Mesothelial cell of epicardium (in vitro differentiated cells): ENCODE measurements around the gene ZNF831. TPM values are rescaled to one million over a fixed set of nuclear protein-coding genes. Genes with fewer than 3 reads are reported as not detected.
A peak's percentile ranks its signal among the peaks of the same experiment; 100 is the strongest.

Experiments used
- DNase-seq, 2 experiments: peaks; one replicate each; pipeline ENCODE4 v3.0.0; 2021; ENCODE audit warnings: low spot score in 2 of 2; ENCODE audit not compliant: unreplicated experiment in 2 of 2
- H3K27ac Mint-ChIP-seq: 2 replicates; pipeline ENCODE4 v1.8.0; 2021; ENCODE audit warnings: mixed read lengths
- H3K27me3 Mint-ChIP-seq: 2 replicates; pipeline ENCODE4 v1.8.0; 2021; ENCODE audit warnings: low read depth, mixed read lengths
- H3K36me3 Mint-ChIP-seq: 2 replicates; pipeline ENCODE4 v1.8.0; 2021; ENCODE audit warnings: mixed read lengths
- H3K4me1 Mint-ChIP-seq: 2 replicates; pipeline ENCODE4 v1.8.0; 2021; ENCODE audit warnings: mixed read lengths
- H3K4me3 Mint-ChIP-seq: 2 replicates; pipeline ENCODE4 v1.8.0; 2021; ENCODE audit warnings: mild to moderate bottlenecking, moderate library complexity, mixed read lengths
- H3K9me3 Mint-ChIP-seq: 2 replicates; pipeline ENCODE4 v1.8.0; 2021; ENCODE audit warnings: mixed read lengths
- CTCF ChIP-seq: fragments of 200-600 bp; sonication (generic); IDR thresholded peaks from one replicate; pipeline ENCODE4 v1.5.0; 2021; ENCODE audit warnings: antibody characterized with exemption; ENCODE audit not compliant: unreplicated experiment
- total RNA-seq: library from RNA; stranded (reverse); gene quantifications from 3 replicates; pipeline ENCODE4 v1.2.1, GENCODE V29; 2021

Gene ZNF831
- total RNA-seq, 1 donor from 2014 or later: 0.02 TPM

GRCh38 chr20:59224236-59224635 is 60.6 kb downstream of the ZNF831 start:
- TF ChIP-seq CTCF: no peak
- peaks cover 6% of the 10 kb centered on the region for H3K9me3 Mint-ChIP-seq
- peaks cover 49% of the 10 kb centered on the region for H3K27me3 Mint-ChIP-seq
- H3K27ac Mint-ChIP-seq: no peak overlapping the region
- no peak overlapping the region for H3K4me3 Mint-ChIP-seq
- H3K4me1 Mint-ChIP-seq: peaks cover 42% of the 10 kb centered on the region
- no peaks in the 10 kb centered on the region for H3K36me3 Mint-ChIP-seq
- DNase-seq: no peak

- Mint-ChIP-seq H3K27me3 (peaks cover 54% of the 10 kb centered on the region), H3K36me3 (no peaks in the 10 kb centered on the region), H3K4me3 (no peak overlapping the region), H3K4me1 (peaks cover 21% of the 10 kb centered on the region), H3K27ac (no peak overlapping the region), H3K9me3 (peaks cover 6% of the 10 kb centered on the region)
- TF ChIP-seq CTCF: no peak
- no peak for DNase-seq
These were observed 66.8 kb downstream of the ZNF831 start for GRCh38 chr20:59230385-59230784.

- Mint-ChIP-seq H3K4me3 (peak overlapping the region; percentile 44), H3K9me3 (peaks cover 6% of the 10 kb centered on the region), H3K27ac (peak overlapping the region; percentile 86), H3K27me3 (peaks cover 50% of the 10 kb centered on the region), H3K36me3 (no peaks in the 10 kb centered on the region), H3K4me1 (peaks cover 19% of the 10 kb centered on the region)
- TF ChIP-seq CTCF: no peak
- no peak for DNase-seq
These were observed 67.6 kb downstream of the ZNF831 start for GRCh38 chr20:59231124-59231804.

- Mint-ChIP-seq H3K9me3 (peaks cover 6% of the 10 kb centered on the region), H3K36me3 (no peaks in the 10 kb centered on the region), H3K4me1 (peaks cover 19% of the 10 kb centered on the region), H3K4me3 (no peak overlapping the region), H3K27me3 (peaks cover 39% of the 10 kb centered on the region), H3K27ac (no peak overlapping the region)
- TF ChIP-seq CTCF: no peak
- no peak for DNase-seq
These were observed 69.0 kb downstream of the ZNF831 start for GRCh38 chr20:59232618-59233017.

GRCh38 chr20:59235226-59235625 is 71.6 kb downstream of the ZNF831 start:
- H3K4me1 Mint-ChIP-seq: peaks cover 23% of the 10 kb centered on the region
- H3K9me3 Mint-ChIP-seq: no peaks in the 10 kb centered on the region
- no peaks in the 10 kb centered on the region for H3K36me3 Mint-ChIP-seq
- no peak for DNase-seq
- no peak overlapping the region for H3K27ac Mint-ChIP-seq
- H3K4me3 Mint-ChIP-seq: no peak overlapping the region
- peaks cover 39% of the 10 kb centered on the region for H3K27me3 Mint-ChIP-seq
- no peak for TF ChIP-seq CTCF

GRCh38 chr20:59240006-59240405 is 76.4 kb downstream of the ZNF831 start:
- H3K27ac Mint-ChIP-seq: peak overlapping the region; percentile 53
- no peaks in the 10 kb centered on the region for H3K9me3 Mint-ChIP-seq
- H3K27me3 Mint-ChIP-seq: peaks cover 20% of the 10 kb centered on the region
- no peak for DNase-seq
- peaks cover 22% of the 10 kb centered on the region for H3K4me1 Mint-ChIP-seq
- TF ChIP-seq CTCF: no peak
- H3K4me3 Mint-ChIP-seq: no peak overlapping the region
- no peaks in the 10 kb centered on the region for H3K36me3 Mint-ChIP-seq
